OCI-LY7 (cell line): Measurements from ENCODE around the gene FABP6. TPM values are rescaled to one million over a fixed set of nuclear protein-coding genes. Genes with fewer than 3 reads are reported as not detected.
A peak's percentile ranks its signal among the peaks of the same experiment; 100 is the strongest.

Experiments
- Bru-seq: library from RNA; stranded (reverse); fragments of 400-500 nt; gene quantifications from one replicate; lab custom pipeline; 2021; lab: Mats Ljungman, UMichigan
- BruChase-seq, 2 experiments: library from RNA; stranded (reverse); fragments of 400-500 nt; gene quantifications; one replicate each; lab custom pipeline; 2021; lab: Mats Ljungman, UMichigan
- BruUV-seq: library from RNA; stranded (reverse); fragments of 400-500 nt; replicated peaks from 2 replicates; lab custom pipeline; 2021; lab: Mats Ljungman, UMichigan
- CTCF ChIA-PET: fragments of 300-600 bp; sonication (Branson Sonifier 250); formaldehyde crosslinking; loops from one replicate; lab custom pipeline; 2022; ENCODE audit warnings: antibody characterized with exemption; ENCODE audit not compliant: unreplicated experiment; lab: Charles Lee
- POLR2A ChIA-PET: fragments of 300-600 bp; sonication (Branson Sonifier 250); formaldehyde crosslinking; loops from one replicate; lab custom pipeline; 2022; ENCODE audit warnings: antibody characterized with exemption; lab: Charles Lee
- DNase-seq: peaks from one replicate; pipeline ENCODE4 v3.0.0-alpha.2; 2015; ENCODE audit warnings: low spot score
- H2AFZ ChIP-seq: fragments of 200-600 bp; sonication (generic), shearing (Covaris generic); 2 replicates; pipeline ENCODE4 v1.6.1; 2014; ENCODE audit warnings: mild to moderate bottlenecking, antibody characterized with exemption, low read length, moderate library complexity
- H3K27ac ChIP-seq: fragments of 200-600 bp; sonication (generic); 2 replicates; pipeline ENCODE4 v1.5.1; 2014; ENCODE audit warnings: mixed run types, low read depth, mild to moderate bottlenecking, moderate library complexity, low read length, inconsistent platforms; ENCODE audit not compliant: poor library complexity, severe bottlenecking
- H3K36me3 ChIP-seq: fragments of 200-600 bp; sonication (generic); 2 replicates; pipeline ENCODE4 v1.6.1; 2014; ENCODE audit warnings: mild to moderate bottlenecking, antibody characterized with exemption, low read length, moderate library complexity, mixed read lengths; ENCODE audit not compliant: insufficient read depth
- H3K4me1 ChIP-seq: fragments of 200-600 bp; sonication (generic); 2 replicates; pipeline ENCODE4 v1.5.1; 2014; ENCODE audit warnings: mild to moderate bottlenecking, low read length; ENCODE audit not compliant: insufficient read depth, poor library complexity, severe bottlenecking
- H3K4me2 ChIP-seq: fragments of 200-600 bp; sonication (generic); 2 replicates; pipeline ENCODE4 v1.6.1; 2014; ENCODE audit warnings: mild to moderate bottlenecking, low read length
- H3K4me3 ChIP-seq: fragments of 200-600 bp; sonication (generic); 2 replicates; pipeline ENCODE4 v1.5.1; 2014; ENCODE audit warnings: mild to moderate bottlenecking, low read depth, low read length; ENCODE audit not compliant: poor library complexity, severe bottlenecking
- H3K79me2 ChIP-seq: fragments of 200-600 bp; sonication (generic); 2 replicates; pipeline ENCODE4 v1.6.1; 2016; ENCODE audit warnings: low read depth, mild to moderate bottlenecking, low read length, moderate library complexity, mixed read lengths; ENCODE audit not compliant: insufficient read depth
- H3K9me2 ChIP-seq: fragments of 200-600 bp; sonication (generic); 2 replicates; pipeline ENCODE4 v1.6.1; 2016; ENCODE audit warnings: mild to moderate bottlenecking, low read length, mixed read lengths; ENCODE audit not compliant: insufficient read depth
- H3K9me3 ChIP-seq: fragments of 200-600 bp; sonication (generic); 2 replicates; pipeline ENCODE4 v1.6.1; 2014; ENCODE audit warnings: mild to moderate bottlenecking, mixed run types, low read length, mixed read lengths
- H4K20me1 ChIP-seq: fragments of 200-600 bp; sonication (generic); 2 replicates; pipeline ENCODE4 v1.6.1; 2014; ENCODE audit warnings: mild to moderate bottlenecking, antibody characterized with exemption, low read length, moderate library complexity, mixed read lengths; ENCODE audit not compliant: insufficient read depth
- CTCF ChIP-seq: fragments of 200-600 bp; sonication (generic); conservative IDR thresholded peaks from 2 replicates; pipeline ENCODE4 v1.5.1; 2014; ENCODE audit warnings: mild to moderate bottlenecking, antibody characterized with exemption, low read length, moderate library complexity, mixed read lengths
- EZH2phosphoT487 ChIP-seq: fragments of 200-600 bp; sonication (generic); IDR thresholded peaks from 2 replicates; pipeline ENCODE4 v1.6.1; 2018; ENCODE audit warnings: low read depth, borderline replicate concordance, mild to moderate bottlenecking, mixed run types, antibody characterized with exemption, low read length, moderate library complexity, mixed read lengths
- intact Hi-C: fragments of 100-400 bp; cut with micrococcal nuclease; formaldehyde crosslinking; loops from one replicate; pipeline ENCODE4 v1.10.0; 2022; ENCODE audit not compliant: unreplicated experiment
- long read RNA-seq: library from polyadenylated mRNA; stranded (forward); transcript quantifications from one replicate; pipeline ENCODE4 v2.0.0, GENCODE V29; 2022
- total RNA-seq, 2 experiments: library from RNA; depleted of rRNA in 1 of 2; stranded (reverse); fragments of >200 nt in 1 of 2; shearing (Covaris generic) in 1 of 2; gene quantifications; 2 replicates each; pipeline ENCODE4 v1.2.3, GENCODE V29; 2014 to 2022

The FABP6 gene
- total RNA-seq (2014; rRNA removed; shearing (Covaris generic)) (0.69 and 1.9 TPM in 2 replicates), total RNA-seq (2022) (not detected in 2 replicates), Bru-seq, nascent RNA (percentile 5 among the genes with signal in this experiment), BruChase-seq, experiment 1, labeled RNA remaining after a 6-hour chase (percentile 3 among the genes with signal in this experiment), BruChase-seq, experiment 2, labeled RNA remaining after a 2-hour chase (not detected)
- long read RNA-seq, partial matches to known transcripts: 0 of 1 reads
- long read RNA-seq, other reads (novel, unspliced or antisense): 1 of 1 reads

- Histone ChIP-seq H3K4me3 (no peak within 1 kb of the TSS), H3K79me2 (no peaks in the 10 kb centered on the region), H3K9me3 (no peaks in the 10 kb centered on the region), H2AFZ (no peak within 1 kb of the TSS), H3K36me3 (no peaks in the 10 kb centered on the region), H3K27ac (no peak within 1 kb of the TSS), H3K4me1 (no peaks in the 10 kb centered on the region), H3K4me2 (no peak within 1 kb of the TSS), H3K9me2 (no peaks in the 10 kb centered on the region), H4K20me1 (no peaks in the 10 kb centered on the region)
- CTCF ChIA-PET: no interaction called here
- POLR2A ChIA-PET: interaction anchor here (0.6 kb wide), 1 partner anchor 15 kb away, joined by 3 read pairs; no protein-coding TSS in a partner anchor
- no peak for DNase-seq
- no peak for TF ChIP-seq EZH2phosphoT487
- no peak for TF ChIP-seq CTCF
- BruUV-seq: no TSS peak
- intact Hi-C loops: no loop called here
Measured at GRCh38 chr5:160229190-160229742, at the start of gene FABP6. FABP6 (plus strand) TSS chr5:160229506; CDS start chr5:160229558, 52 bp downstream.

GRCh38 chr5:160180931-160181330, 48.4 kb upstream of the FABP6 start:
- no peak overlapping the region for H2AFZ ChIP-seq
- intact Hi-C loops: no loop called here
- DNase-seq: no peak
- H3K27ac ChIP-seq: no peak overlapping the region
- H3K36me3 ChIP-seq: no peaks in the 10 kb centered on the region
- no peak overlapping the region for H3K4me3 ChIP-seq
- H3K9me2 ChIP-seq: no peaks in the 10 kb centered on the region
- BruUV-seq: no TSS peak
- POLR2A ChIA-PET: interaction anchor here (0.6 to 1.4 kb wide), 4 partner anchors 17 to 941 kb away, joined by 3 to 7 read pairs (median 4); no protein-coding TSS in a partner anchor
- H3K4me1 ChIP-seq: no peaks in the 10 kb centered on the region
- CTCF ChIA-PET: no interaction called here
- no peak for TF ChIP-seq EZH2phosphoT487
- TF ChIP-seq CTCF: no peak
- H3K9me3 ChIP-seq: no peaks in the 10 kb centered on the region
- no peaks in the 10 kb centered on the region for H4K20me1 ChIP-seq
- H3K4me2 ChIP-seq: no peak overlapping the region
- no peaks in the 10 kb centered on the region for H3K79me2 ChIP-seq
